PC-9 (cell line): ENCODE measurements around the gene BTBD17. TPM values are rescaled to one million over a fixed set of nuclear protein-coding genes. Genes with fewer than 3 reads are reported as not detected.

ENCODE experiments used
- BruUV-seq: library from RNA; stranded (reverse); fragments of 400-500 nt; replicated peaks from 2 replicates; lab custom pipeline; 2021; lab: Mats Ljungman, UMichigan
- CTCF ChIA-PET: fragments of 300-600 bp; sonication (Branson Sonifier 250); formaldehyde crosslinking; loops from one replicate; lab custom pipeline; 2022; ENCODE audit warnings: antibody characterized with exemption; lab: Charles Lee
- POLR2A ChIA-PET: fragments of 300-600 bp; sonication (Branson Sonifier 250); formaldehyde crosslinking; loops from one replicate; lab custom pipeline; 2022; ENCODE audit warnings: antibody characterized with exemption; ENCODE audit not compliant: unreplicated experiment; lab: Charles Lee
- DNase-seq, 2 experiments: peaks; one replicate each; pipeline versions ENCODE4 v3.0.0 to v3.0.0-alpha.2; 2015 to 2022; ENCODE audit warnings: mixed read lengths in 1 of 2
- H2AFZ ChIP-seq: fragments of 200-600 bp; sonication (generic); 2 replicates; pipeline ENCODE4 v1.8.1; 2017; ENCODE audit warnings: antibody characterized with exemption
- H3F3A ChIP-seq: fragments of 200-600 bp; sonication (generic); 2 replicates; pipeline ENCODE4 v1.8.1; 2017; ENCODE audit warnings: antibody characterized with exemption, mild to moderate bottlenecking, low read depth; ENCODE audit not compliant: insufficient read depth
- H3K27ac ChIP-seq: fragments of 200-600 bp; sonication (generic); 2 replicates; pipeline ENCODE4 v1.6.1; 2016; ENCODE audit warnings: mixed run types
- H3K27me3 ChIP-seq: fragments of 200-600 bp; sonication (generic); 2 replicates; pipeline ENCODE4 v1.6.1; 2016; ENCODE audit warnings: low read depth, mixed run types; ENCODE audit not compliant: insufficient read depth
- H3K36me3 ChIP-seq: fragments of 200-600 bp; sonication (generic); 2 replicates; pipeline ENCODE4 v1.6.1; 2016; ENCODE audit warnings: low read depth, mixed run types
- H3K4me1 ChIP-seq: fragments of 200-600 bp; sonication (generic); replicated peaks from 2 replicates; pipeline ENCODE4 v1.6.1; 2016; ENCODE audit warnings: mixed run types; ENCODE audit not compliant: insufficient read depth
- H3K4me2 ChIP-seq: fragments of 200-600 bp; sonication (generic); 2 replicates; pipeline ENCODE4 v1.6.1; 2017; ENCODE audit warnings: mixed run types
- H3K4me3 ChIP-seq: fragments of 200-600 bp; sonication (generic); 2 replicates; pipeline ENCODE4 v1.6.1; 2016; ENCODE audit warnings: mixed run types
- H3K79me2 ChIP-seq: fragments of 200-600 bp; sonication (generic); 2 replicates; pipeline ENCODE4 v1.6.1; 2017; ENCODE audit warnings: low read depth, mixed run types
- H3K9me2 ChIP-seq: fragments of 200-600 bp; sonication (generic); 2 replicates; pipeline ENCODE4 v1.8.1; 2017; ENCODE audit warnings: mild to moderate bottlenecking; ENCODE audit not compliant: insufficient read depth
- H3K9me3 ChIP-seq: fragments of 200-600 bp; sonication (generic); 2 replicates; pipeline ENCODE4 v1.8.1; 2016; ENCODE audit warnings: low read depth; ENCODE audit not compliant: insufficient read depth
- H4K20me1 ChIP-seq: fragments of 200-600 bp; sonication (generic); 2 replicates; pipeline ENCODE4 v1.8.1; 2017; ENCODE audit not compliant: insufficient read depth
- EZH2 ChIP-seq: fragments of 200-600 bp; sonication (generic); IDR thresholded peaks from 2 replicates; pipeline ENCODE4 v1.8.0; 2017; ENCODE audit warnings: antibody characterized with exemption, low read depth
- intact Hi-C: fragments of 100-400 bp; cut with micrococcal nuclease; formaldehyde crosslinking; loops from one replicate; pipeline ENCODE4 v1.10.0; 2022; ENCODE audit not compliant: unreplicated experiment
- total RNA-seq: library from RNA; stranded (reverse); gene quantifications from 2 replicates; pipeline ENCODE4 v1.2.3, GENCODE V29; 2021
- TF ChIP-seq, protein P1 (sequence below): fragments of 200-600 bp; sonication (generic); conservative IDR thresholded peaks from 2 replicates; pipeline ENCODE4 v1.6.1; 2017; ENCODE audit warnings: mixed run types, antibody characterized with exemption, mild to moderate bottlenecking, moderate library complexity

BTBD17 gene
- total RNA-seq, 1 experiment from 2014 or later = not detected

DNA sequence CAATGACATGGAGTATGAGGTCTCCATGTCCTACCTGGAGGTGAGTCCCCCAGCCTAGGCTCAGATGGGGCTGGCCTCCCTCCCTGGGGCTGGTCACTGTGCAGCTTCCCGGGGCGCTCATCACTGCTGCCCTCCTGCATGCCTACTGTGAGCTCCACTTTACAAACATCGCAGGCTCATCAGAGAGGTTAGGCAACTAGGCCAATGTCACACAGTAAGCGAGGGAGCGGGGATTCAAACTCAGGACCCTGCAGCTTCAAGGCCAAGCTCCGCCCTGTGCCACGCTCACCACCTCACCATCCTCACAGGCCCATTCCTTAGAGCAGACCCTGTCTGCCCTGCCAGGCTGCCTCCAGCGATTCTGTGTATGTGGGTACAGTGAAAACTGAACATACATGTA lies 18.5 kb downstream of the BTBD17 start:
- no peak for DNase-seq
- no peaks in the 10 kb centered on the region for H3K9me3 ChIP-seq
- no peaks in the 10 kb centered on the region for H4K20me1 ChIP-seq
- H3K36me3 ChIP-seq = no peaks in the 10 kb centered on the region
- no peak overlapping the region for H2AFZ ChIP-seq
- TF ChIP-seq EZH2 = no peak
- TF ChIP-seq, protein P1, sequence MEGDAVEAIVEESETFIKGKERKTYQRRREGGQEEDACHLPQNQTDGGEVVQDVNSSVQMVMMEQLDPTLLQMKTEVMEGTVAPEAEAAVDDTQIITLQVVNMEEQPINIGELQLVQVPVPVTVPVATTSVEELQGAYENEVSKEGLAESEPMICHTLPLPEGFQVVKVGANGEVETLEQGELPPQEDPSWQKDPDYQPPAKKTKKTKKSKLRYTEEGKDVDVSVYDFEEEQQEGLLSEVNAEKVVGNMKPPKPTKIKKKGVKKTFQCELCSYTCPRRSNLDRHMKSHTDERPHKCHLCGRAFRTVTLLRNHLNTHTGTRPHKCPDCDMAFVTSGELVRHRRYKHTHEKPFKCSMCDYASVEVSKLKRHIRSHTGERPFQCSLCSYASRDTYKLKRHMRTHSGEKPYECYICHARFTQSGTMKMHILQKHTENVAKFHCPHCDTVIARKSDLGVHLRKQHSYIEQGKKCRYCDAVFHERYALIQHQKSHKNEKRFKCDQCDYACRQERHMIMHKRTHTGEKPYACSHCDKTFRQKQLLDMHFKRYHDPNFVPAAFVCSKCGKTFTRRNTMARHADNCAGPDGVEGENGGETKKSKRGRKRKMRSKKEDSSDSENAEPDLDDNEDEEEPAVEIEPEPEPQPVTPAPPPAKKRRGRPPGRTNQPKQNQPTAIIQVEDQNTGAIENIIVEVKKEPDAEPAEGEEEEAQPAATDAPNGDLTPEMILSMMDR = no peak
- ChIA-PET CTCF (no interaction called here), POLR2A (no interaction called here)
- H3K79me2 ChIP-seq = no peaks in the 10 kb centered on the region
- H3K27ac ChIP-seq = no peak overlapping the region
- no peak overlapping the region for H3K4me2 ChIP-seq
- BruUV-seq = no TSS peak
- H3K4me1 ChIP-seq = no peaks in the 10 kb centered on the region
- peaks cover 98% of the 10 kb centered on the region for H3K27me3 ChIP-seq
- intact Hi-C loops = no loop called here
- no peaks in the 10 kb centered on the region for H3F3A ChIP-seq
- H3K4me3 ChIP-seq = no peak overlapping the region
- no peaks in the 10 kb centered on the region for H3K9me2 ChIP-seq

DNA sequence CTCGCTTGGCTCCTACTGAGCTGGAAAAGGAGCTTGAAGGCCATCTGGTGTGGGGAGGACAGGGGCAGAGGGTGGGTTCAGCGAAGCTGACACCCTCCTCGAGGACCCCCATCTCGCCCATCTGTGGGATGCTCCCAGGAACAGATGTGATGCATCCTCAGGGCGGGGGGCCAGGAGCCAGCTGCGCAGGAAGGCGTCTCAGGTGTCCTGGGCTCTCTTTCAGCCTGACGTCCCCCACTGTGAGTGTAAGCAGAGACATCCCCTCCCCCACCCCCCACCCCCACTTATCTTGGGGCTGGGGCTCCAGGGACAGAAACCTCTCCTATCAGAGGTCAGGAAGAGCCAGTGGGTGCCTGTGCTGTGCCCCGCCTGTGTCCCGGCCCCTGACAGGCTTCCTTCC lies 19.4 kb downstream of the BTBD17 start:
- Histone ChIP-seq H3K9me3 (no peaks in the 10 kb centered on the region), H3K36me3 (no peaks in the 10 kb centered on the region), H3K4me2 (no peak overlapping the region), H3F3A (no peaks in the 10 kb centered on the region), H3K27me3 (peaks cover 98% of the 10 kb centered on the region), H3K27ac (no peak overlapping the region), H2AFZ (no peak overlapping the region), H4K20me1 (no peaks in the 10 kb centered on the region), H3K4me1 (no peaks in the 10 kb centered on the region), H3K9me2 (no peaks in the 10 kb centered on the region), H3K79me2 (no peaks in the 10 kb centered on the region), H3K4me3 (no peak overlapping the region)
- no TSS peak for BruUV-seq
- intact Hi-C loops = no loop called here
- TF ChIP-seq, protein P1 = no peak
- CTCF ChIA-PET = no interaction called here
- POLR2A ChIA-PET = no interaction called here
- DNase-seq = no peak

DNA sequence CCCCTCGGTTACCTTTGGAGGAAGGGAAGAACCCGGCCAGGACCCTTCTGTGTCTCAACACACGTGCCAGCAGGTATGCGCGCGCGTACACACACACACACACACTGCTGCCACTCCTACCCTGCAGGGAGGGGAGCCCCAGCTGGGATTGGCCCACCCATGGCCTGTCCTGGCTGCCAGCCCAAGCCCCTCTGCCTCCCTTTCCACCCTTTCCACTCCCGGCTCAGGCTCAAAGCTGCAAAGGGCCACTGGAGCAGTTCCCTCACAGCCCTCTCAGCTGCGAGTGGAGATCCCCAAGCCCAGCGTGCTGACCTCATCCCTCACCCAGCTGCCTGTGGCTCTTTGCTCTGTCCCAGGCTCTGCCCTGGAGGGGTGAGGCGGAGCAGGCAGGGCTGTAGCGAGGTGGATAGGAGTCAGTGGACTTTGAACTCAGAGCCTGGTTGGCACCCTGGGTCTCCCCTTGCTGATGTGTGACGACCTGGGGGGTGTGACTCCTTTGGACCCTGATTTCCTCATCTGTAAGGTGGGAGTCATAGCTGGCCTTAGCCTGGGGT lies 21.1 kb downstream of the BTBD17 start:
- no peaks in the 10 kb centered on the region for H3F3A ChIP-seq
- no peaks in the 10 kb centered on the region for H3K9me2 ChIP-seq
- CTCF ChIA-PET = no interaction called here
- POLR2A ChIA-PET = no interaction called here
- peaks cover 97% of the 10 kb centered on the region for H3K27me3 ChIP-seq
- H2AFZ ChIP-seq = no peak overlapping the region
- no peaks in the 10 kb centered on the region for H3K9me3 ChIP-seq
- no peak overlapping the region for H3K27ac ChIP-seq
- H3K79me2 ChIP-seq = no peaks in the 10 kb centered on the region
- BruUV-seq = no TSS peak
- intact Hi-C loops = no loop called here
- H3K4me1 ChIP-seq = no peaks in the 10 kb centered on the region
- TF ChIP-seq EZH2 = no peak
- TF ChIP-seq, protein P1 = no peak
- DNase-seq = no peak
- no peak overlapping the region for H3K4me2 ChIP-seq
- H3K4me3 ChIP-seq = no peak overlapping the region
- no peaks in the 10 kb centered on the region for H3K36me3 ChIP-seq
- no peaks in the 10 kb centered on the region for H4K20me1 ChIP-seq
